OCI-LY3 (cell line): Measurements from ENCODE around the gene LYPD4.

Source experiments
- CTCF ChIP-seq: fragments of 200-600, 300-600 bp; sonication (generic); IDR thresholded peaks from 2 replicates; pipeline ENCODE4 v1.5.1; 2014; ENCODE audit warnings: antibody characterized with exemption, low read length, low read depth
- EZH2phosphoT487 ChIP-seq: fragments of 200-600 bp; shearing (Covaris generic); IDR thresholded peaks from 2 replicates; pipeline ENCODE4 v1.6.1; 2018; ENCODE audit warnings: antibody characterized with exemption, mixed run types, low read depth

- TF ChIP-seq CTCF (peak; percentile 96), EZH2phosphoT487 (no peak)
Observed at GRCh38 chr19:41792513-41793413, 51.7 kb downstream of the LYPD4 start.
